HG02885 (cell line): ENCODE results near the gene L1TD1.
"Not testable (repeated sequence)": the region's sequence is repeated elsewhere in the genome, so short reads cannot be mapped to it uniquely, and the experiment has no call there.

ENCODE experiments used
- ATAC-seq: cut with Tn5 transposase; IDR thresholded peaks from one replicate; pipeline ENCODE4 v1.9.1; 2021; ENCODE audit warnings: mild to moderate bottlenecking; ENCODE audit not compliant: unreplicated experiment, poor library complexity

L1TD1 gene

DNA sequence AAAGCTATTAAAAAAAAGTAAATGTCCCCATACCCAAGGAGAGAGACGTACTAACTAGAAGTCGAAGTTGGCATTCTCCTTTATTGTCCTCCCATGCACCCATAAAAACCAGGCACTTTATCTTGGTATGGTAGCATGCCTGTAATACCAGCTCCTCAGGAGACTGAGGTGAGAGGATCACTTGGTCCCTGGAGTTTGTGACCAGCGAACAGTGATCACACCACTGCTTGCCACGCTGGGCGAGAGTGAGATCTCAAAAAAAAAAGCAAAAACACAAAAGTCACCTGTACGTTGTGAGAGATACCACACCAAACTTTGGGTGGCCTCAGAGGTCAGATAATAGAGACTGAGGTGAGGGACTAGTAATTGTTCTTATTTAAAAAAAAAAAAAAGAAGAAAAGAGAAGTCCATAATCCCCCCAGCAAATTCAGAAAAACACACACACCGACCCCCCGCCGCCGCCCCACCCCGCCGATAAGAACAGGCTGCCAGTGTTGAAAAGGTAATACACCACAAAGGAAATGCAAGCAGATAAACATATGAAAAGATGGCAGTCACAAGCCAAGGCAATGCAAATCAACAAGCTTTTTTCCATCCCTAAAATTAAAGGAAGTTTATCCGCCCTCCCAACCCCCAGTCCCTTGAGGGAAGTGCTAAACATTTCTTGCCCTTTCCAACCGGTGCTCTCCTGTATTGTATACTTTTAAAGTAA lies 3.6 kb downstream of the L1TD1 start:
- no peak for ATAC-seq

DNA sequence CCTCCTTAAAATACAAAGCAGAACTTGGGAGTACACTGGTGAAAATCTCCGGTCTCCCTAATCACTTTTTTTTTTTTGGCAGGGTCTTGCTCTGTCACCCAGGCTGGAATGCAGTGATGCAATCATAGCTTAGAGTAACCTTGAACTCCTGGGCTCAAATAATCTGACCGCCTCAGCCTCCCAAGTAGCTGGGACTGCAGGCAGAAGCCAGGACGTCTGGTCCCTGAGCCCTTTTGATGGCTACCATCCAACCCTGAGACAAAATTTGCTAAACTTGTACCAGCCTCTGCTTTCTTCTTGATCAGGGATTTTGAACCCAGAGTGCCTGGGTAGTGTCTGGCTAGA lies 4.1 kb downstream of the L1TD1 start:
- no peak for ATAC-seq

DNA sequence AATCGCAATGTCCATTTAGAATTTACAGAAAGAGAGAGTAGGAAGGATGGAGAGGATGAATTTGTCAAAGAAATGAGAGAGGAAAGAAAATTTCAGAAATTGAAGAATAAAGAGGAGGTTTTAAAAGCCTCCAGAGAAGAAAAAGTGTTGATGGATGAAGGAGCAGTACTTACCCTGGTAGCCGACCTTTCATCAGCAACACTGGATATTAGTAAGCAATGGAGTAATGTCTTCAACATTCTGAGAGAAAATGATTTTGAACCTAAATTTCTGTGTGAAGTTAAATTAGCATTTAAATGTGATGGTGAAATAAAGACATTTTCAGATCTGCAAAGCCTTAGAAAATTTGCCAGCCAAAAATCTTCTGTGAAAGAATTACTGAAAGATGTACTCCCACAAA lies 12.5 kb downstream of the L1TD1 start:
- ATAC-seq, result no peak

DNA sequence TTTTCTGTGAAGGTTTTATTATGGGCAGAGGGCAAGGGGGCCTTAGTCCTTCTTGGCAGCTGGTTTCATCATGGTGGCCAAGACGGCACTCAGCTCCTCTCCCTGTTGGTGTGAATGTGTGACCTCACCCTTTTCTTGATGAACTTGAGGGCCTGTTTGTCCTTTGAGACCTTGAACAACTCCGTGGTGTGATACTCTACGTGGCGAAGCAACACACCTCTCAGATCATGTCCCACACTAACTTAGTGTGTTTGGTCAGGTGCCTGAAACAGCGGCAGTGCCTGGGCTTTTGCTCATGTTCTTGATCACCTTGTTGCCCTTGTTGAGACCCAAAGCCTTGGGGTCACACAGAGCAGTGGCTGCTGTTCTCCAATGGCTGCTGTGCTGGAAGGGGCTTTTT lies 13.4 kb downstream of the L1TD1 start:
- ATAC-seq, result no peak

DNA sequence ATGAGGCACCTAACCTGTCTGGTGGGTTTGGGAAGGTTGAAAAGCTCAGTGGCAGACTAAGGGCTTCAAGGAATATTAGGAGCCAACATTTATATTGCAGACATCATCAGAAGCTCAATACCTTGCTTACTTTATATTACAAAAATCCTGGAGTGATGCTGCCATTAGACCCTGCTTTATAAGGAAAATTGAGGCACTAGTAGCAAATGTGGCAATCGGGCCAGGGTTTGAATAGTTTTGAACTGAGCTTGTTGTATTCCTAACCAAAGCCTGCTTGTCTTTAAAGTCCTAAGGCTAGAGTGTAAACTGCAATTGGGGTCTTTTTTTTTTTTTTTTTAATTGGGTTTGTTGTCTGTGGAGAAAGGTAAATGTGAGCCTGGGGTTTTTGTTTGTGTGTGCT lies 14.3 kb downstream of the L1TD1 start:
- no peak for ATAC-seq

DNA sequence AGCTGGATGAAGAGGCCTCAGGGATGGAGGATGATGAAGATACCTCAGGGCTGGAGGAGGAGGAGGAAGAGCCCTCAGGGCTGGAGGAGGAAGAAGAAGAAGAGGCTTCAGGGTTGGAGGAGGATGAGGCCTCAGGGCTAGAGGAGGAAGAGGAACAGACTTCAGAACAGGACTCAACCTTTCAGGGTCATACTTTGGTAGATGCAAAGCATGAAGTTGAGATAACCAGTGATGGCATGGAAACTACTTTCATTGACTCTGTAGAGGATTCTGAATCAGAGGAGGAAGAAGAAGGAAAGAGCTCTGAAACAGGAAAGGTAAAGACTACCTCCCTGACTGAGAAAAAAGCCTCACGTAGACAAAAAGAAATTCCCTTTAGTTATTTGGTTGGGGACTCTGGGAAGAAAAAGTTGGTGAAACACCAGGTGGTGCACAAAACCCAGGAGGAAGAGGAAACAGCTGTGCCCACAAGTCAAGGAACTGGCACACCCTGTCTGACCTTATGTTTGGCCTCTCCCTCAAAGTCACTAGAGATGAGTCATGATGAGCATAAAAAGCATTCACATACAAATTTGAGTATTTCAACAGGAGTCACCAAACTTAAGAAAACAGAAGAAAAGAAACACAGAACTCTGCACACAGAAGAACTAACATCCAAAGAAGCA lies 15.4 kb downstream of the L1TD1 start:
- no peak for ATAC-seq

DNA sequence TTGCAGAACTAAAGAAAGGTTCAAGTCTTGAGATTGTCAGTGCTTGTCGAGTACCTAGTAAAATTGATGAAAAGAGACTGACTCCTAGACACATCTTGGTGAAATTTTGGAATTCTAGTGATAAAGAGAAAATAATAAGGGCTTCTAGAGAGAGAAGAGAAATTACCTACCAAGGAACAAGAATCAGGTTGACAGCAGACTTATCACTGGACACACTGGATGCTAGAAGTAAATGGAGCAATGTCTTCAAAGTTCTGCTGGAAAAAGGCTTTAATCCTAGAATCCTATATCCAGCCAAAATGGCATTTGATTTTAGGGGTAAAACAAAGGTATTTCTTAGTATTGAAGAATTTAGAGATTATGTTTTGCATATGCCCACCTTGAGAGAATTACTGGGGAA lies 16.3 kb downstream of the L1TD1 start:
- no peak for ATAC-seq

DNA sequence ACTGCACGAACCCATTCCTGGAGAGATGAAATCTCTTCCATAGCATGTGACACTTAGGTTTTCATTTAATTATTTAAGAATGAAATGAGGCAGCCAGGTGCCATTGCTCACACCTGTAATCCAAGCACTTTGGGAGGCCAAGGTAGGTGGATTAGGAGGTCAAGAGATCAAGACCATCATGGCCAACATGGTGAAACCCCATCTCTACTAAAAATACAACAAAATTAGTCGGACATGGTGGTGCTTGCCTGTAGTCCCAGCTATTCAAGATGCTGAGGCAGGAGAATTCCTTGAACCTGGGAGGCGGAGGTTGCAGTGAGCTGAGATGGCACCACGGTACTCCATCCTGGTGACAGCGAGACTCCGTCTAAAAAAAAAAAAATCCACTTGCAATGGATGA lies 17.8 kb downstream of the L1TD1 start:
- no peak for ATAC-seq

DNA sequence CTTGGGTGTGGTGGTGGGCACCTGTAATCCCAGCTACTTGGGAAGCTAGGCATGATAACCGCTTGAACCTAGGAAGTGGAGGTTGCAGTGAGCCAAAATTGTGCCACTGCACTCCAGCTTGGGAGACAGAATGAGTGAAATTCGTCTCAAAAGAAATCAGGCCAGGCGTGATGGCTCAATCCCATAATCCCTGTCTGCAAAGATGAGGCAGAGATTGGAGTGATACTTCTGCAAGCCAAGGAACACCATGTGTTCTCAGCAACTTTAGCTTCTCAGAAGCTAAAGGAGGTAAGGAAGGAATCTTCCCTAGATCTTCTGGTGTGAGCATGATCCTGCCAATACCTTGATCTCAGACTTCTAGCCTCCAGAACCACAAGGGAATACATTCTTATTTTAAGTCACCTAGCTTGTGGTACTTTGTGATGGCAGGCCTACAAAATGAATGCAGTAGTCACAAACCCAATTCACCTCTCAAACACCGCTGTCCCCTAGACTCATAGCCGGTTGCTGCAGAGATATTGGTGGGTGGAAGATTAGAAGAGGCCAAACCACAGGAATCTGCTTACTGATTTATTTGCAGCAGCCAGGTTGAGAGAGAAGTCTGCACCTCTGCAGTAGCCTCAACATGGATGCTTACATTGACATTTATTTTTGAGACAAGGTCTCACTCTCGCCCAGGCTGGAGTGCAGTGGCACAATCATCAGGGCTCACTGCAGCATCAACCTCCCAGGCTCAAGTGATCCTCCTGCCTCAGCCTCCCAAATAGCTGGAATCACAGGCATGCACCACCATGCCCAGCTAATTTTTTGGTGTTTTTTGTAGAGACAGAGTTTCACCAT lies 18.6 kb downstream of the L1TD1 start:
- no peak for ATAC-seq

DNA sequence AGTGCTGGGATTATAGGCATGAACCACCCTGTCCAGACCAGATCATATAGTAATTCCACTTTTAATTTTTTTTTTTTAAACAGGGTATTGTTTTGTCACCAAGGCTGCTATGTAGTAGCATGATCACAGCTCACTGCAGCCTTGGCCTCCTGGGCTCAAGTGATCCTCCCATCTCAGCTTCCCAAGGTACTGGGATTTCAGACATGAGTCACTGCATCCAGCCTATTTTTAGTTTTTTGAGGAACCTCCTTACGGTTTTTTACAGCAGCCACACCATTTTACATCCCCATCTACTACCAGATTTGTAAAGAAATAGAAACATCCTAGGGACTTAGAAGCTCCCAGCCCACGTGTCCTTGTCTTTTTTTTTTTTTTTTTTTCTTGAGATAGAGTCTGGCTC lies 24.0 kb downstream of the L1TD1 start:
- no peak for ATAC-seq

DNA sequence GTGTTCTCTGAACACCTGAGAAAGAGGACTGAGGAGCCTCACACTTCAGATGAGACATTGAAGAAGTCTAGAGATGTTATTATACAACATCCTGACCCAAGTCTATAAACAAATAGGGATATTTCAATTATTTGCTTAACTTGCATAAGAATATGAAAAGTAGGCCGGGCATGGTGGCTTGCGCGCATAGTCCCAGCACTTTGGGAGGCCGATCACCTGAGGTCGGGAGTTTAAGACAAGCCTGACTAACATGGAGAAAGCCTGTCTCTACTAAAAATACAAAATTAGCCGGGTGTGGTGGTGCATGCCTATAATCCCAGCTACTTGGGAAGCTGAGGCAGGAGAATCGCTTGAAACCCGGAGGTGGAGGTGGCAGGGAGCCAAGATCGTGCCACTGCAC lies 25.8 kb downstream of the L1TD1 start:
- ATAC-seq, result not testable (repeated sequence)

DNA sequence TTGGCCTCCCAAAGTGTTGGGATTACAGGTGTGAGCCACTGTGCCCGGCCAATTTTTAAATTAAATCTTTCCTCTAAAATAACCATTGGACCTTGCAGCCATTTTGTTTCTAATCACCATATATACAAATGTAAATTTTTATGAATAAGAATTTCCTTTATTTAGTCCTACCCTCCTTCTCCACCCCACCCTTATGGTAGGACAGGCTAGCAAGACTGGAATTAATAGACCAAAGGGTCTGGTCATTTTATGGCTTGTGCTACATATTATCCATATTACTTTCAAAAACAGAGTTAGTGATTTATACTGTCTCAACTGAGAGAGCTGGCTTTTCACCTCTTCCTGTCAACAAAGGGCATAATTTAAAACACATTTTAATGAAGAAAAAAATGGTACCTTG lies 26.5 kb downstream of the L1TD1 start:
- ATAC-seq, result no peak

DNA sequence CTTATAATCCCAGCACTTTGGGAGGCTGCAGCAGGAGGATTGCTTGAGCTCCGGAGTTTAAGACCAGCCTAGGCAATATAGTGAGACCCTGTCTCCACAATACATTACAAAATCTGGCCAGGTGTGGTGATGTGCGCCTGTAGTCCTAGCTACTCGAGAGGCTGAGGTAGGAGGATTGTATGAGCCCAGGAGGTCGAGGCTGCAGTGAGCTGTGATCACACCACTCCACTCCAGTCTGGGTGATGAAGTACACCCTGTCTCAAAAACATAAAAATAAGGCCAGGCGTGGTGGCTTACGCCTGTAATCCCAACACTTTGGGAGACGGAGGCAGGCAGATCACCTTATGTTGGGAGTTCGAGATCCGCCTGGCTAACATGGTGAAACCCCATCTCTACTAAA lies 27.7 kb downstream of the L1TD1 start:
- no peak for ATAC-seq

DNA sequence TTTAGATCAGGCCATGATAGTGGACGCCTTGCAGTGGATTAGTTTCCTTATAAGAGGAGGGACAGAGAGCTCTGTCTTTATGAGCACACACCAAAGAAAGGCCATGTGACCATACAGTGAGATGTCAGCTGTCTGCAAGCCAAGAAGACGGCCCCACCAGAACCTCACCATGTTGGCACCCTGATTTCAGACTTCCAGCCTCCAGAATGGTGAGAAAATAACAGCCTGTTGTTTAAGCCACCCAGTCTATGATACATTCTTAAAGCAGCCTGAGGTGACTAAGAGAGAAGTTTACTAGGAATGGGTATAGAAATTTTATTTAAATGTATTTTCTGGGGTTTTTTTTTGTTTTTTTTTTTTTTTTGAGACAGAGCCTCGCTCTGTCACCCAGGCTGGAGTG lies 29.5 kb downstream of the L1TD1 start:
- no peak for ATAC-seq

DNA sequence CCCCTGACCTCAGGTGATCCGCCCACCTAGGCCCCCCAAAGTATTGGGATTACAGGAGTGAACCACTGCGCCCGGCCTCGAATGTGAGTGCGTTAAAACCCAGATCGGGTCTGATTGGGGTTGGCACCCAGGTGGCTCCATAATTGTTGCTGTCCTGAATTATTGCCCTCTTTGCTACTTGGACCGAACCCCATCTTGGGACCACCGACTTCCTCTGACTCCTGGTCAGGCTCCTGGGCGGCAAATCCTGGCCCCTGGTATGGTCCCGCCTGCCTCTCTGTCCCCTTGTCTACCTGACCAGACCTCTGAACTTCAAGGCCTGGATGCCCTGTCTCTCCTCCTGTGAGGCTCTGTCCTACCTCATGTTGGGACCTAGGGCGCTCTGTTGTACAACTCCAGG lies 32.8 kb downstream of the L1TD1 start:
- ATAC-seq, result no peak

DNA sequence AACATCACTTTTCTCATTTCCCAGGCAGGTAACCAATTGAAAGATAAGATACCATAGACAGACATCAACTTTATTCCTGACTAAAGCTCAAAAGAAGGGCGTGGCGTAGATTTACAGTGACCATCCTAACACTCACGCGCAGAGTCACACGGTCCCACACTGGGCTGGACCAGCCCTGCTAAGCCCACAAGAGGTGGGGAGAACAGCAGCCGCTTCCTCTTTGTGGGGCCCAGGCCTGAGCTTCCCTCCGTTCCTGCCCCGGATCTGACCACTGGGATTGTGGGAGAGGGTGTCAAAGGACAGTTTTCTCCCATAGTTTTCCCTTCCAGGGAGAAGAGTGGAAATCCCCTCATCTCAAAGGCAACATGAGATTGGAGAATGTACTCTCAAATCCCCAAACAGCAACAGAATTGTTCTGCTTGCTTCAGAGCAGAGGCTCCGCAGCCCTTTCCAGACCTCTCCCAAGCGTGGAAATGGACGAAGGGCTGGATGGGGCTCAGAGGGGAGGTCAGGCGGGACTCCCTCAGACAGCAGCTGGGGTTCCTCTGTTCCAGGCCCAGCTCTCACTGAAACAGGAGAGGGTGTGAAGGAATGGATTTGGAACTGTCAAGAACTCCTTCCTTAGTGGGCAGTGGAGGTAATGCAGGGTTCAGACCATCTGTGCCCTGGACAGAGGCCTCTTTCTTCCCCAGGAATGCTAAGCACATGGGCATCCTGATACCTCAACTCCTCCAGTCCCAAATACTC lies 33.7 kb downstream of the L1TD1 start:
- ATAC-seq, result no peak

DNA sequence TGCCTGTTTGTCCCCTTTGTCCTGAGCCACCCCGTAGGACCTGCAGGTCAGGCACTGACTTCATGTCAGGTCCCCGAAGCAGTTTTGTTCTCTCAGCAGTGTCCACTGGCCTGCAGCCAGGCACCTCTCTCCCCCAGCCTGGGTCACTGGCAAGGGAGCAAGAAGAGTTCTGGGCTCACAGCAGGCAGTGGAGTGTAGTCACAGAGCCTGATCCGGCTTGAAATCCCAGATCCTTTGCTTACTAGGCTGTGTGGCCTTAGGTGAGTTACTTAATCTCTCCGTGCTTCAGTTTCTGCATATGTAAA lies 34.2 kb downstream of the L1TD1 start:
- ATAC-seq, result no peak

DNA sequence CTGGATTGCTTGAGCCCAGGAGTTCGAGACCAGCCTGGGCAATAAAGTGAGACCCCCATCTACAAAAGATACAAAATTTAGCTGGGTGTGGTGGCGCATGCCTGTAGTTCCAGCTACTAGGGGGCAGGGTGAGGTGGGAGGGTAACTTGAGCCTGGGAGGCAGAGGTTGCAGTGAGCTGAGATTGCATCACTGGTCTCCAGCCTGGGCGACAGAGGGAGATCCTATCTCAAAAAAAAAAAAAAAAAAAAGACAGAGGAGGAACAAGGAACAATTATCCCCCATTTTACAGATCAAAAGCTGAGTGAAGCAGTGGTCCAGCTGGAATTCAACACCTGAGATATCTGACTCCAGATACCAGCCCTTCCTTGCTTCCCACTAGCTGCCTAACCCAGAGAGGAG lies 34.8 kb downstream of the L1TD1 start:
- ATAC-seq, result no peak

DNA sequence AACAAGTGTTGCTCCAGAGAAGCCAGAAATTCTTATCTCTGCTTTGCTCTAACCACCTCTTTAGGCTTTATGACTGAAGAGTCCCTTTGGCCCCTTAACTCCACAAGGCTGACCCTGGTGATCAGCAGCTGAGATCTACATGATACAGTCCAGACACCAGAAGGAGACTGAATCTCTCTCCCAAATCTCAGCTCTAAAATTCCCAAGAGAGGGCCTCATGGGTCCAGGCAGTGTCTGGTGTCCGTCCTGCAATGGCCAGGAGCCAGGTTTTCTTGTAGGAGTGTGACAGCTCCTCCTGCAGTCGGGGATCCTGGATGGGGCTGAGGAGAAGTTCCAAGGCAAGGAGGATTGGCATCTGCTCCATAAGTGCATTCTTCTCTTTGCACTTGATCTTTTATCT lies 35.3 kb downstream of the L1TD1 start:
- ATAC-seq, result no peak

DNA sequence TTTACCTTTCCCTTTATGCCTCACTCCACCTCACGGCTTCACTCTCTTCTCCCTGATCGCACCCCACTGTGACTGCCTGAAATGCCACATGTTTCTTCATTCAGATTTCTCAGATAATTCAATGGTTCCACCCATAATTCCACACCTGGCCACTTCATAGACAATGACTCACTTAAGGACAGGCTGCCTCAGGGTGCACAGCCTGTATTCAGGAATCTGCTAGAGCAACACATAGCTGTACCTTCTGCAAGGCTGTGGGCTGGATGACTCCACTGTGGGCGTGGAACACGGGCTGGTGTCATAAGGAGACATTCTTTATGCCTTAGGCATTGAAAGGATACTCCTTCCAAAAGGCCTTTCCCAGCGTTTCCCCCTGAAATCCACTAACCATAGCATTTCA lies 36.1 kb downstream of the L1TD1 start:
- no peak for ATAC-seq

DNA sequence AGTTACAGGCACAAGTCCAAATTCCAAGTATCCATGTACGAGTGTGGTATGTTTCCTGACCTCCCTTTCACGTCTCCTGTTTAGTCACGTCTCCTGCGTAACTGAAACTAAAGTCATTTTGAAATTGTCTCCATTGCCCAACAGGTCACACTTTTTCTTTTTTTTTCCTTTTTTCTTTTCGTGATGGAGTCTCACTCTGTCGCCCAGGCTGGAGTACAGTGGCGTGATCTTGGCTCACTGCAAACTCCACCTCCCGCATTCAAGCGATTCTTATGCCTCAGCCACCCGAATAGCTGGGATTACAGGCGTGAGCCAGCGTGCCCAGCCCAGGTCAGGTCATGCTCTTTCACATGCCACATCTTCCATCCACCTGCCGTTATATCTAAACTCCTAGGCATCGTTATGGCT lies 38.2 kb downstream of the L1TD1 start:
- ATAC-seq, result no peak
